H9 (cell line): ENCODE data around the gene APBB2. TPM values are rescaled to one million over a fixed set of nuclear protein-coding genes. Genes with fewer than 3 reads are reported as not detected.

ENCODE experiments used
- DNase-seq: peaks from one replicate; pipeline ENCODE4 v3.0.0-alpha.2; 2017
- H2AFZ ChIP-seq: one replicate; pipeline ENCODE4 v1.6.1; 2013; ENCODE audit warnings: mild to moderate bottlenecking, low read length, control low read depth, moderate library complexity
- H2AK5ac ChIP-seq: 2 replicates; pipeline ENCODE4 v1.6.1; 2013; ENCODE audit warnings: low read length, control low read depth, mixed read lengths; ENCODE audit not compliant: insufficient read length
- H2BK120ac ChIP-seq: one replicate; pipeline ENCODE4 v1.6.1; 2013; ENCODE audit warnings: low read depth, mild to moderate bottlenecking, low read length, control low read depth, inconsistent platforms; ENCODE audit not compliant: poor library complexity, severe bottlenecking
- H2BK12ac ChIP-seq: 2 replicates; pipeline ENCODE4 v1.6.1; 2013; ENCODE audit warnings: low read length, control low read depth, mixed read lengths, low read depth; ENCODE audit not compliant: insufficient read length
- H2BK15ac ChIP-seq: 2 replicates; pipeline ENCODE4 v1.6.1; 2013; ENCODE audit warnings: low read depth, low read length, control low read depth
- H2BK20ac ChIP-seq: one replicate; pipeline ENCODE4 v1.6.1; 2013; ENCODE audit warnings: low read depth, mild to moderate bottlenecking, low read length, control low read depth, inconsistent platforms; ENCODE audit not compliant: poor library complexity, severe bottlenecking
- H2BK5ac ChIP-seq: 2 replicates; pipeline ENCODE4 v1.6.1; 2013; ENCODE audit warnings: low read length, control low read depth, mixed read lengths; ENCODE audit not compliant: insufficient read length
- H3K14ac ChIP-seq: 2 replicates; pipeline ENCODE4 v1.6.1; 2013; ENCODE audit warnings: low read length, control low read depth; ENCODE audit not compliant: insufficient read depth
- H3K18ac ChIP-seq: 2 replicates; pipeline ENCODE4 v1.6.1; 2013; ENCODE audit warnings: low read depth, mild to moderate bottlenecking, mixed read lengths, low read length, control low read depth; ENCODE audit not compliant: insufficient read length
- H3K23ac ChIP-seq: 2 replicates; pipeline ENCODE4 v1.6.1; 2013; ENCODE audit warnings: low read length, control low read depth, mixed read lengths, low read depth; ENCODE audit not compliant: insufficient read length
- H3K23me2 ChIP-seq: 2 replicates; pipeline ENCODE4 v1.6.1; 2013; ENCODE audit warnings: low read depth, mild to moderate bottlenecking, mixed read lengths, low read length, control low read depth; ENCODE audit not compliant: insufficient read length, poor library complexity, severe bottlenecking
- H3K27ac ChIP-seq: 2 replicates; pipeline ENCODE4 v1.5.1; 2013; ENCODE audit warnings: low read length, control low read depth, mixed read lengths, low read depth; ENCODE audit not compliant: insufficient read length
- H3K27me3 ChIP-seq: 2 replicates; pipeline ENCODE4 v1.6.1; 2013; ENCODE audit warnings: low read length, control low read depth, inconsistent platforms; ENCODE audit not compliant: insufficient read depth
- H3K4ac ChIP-seq: 2 replicates; pipeline ENCODE4 v1.6.1; 2013; ENCODE audit warnings: low read depth, mild to moderate bottlenecking, control low read depth, inconsistent platforms, low read length, moderate library complexity
- H3K4me1 ChIP-seq: 2 replicates; pipeline ENCODE4 v1.6.1; 2013; ENCODE audit warnings: low read length, control low read depth, inconsistent platforms; ENCODE audit not compliant: insufficient read depth
- H3K4me2 ChIP-seq: 2 replicates; pipeline ENCODE4 v1.6.1; 2013; ENCODE audit warnings: low read length, control low read depth, mixed read lengths; ENCODE audit not compliant: insufficient read length, insufficient read depth
- H3K56ac ChIP-seq: 2 replicates; pipeline ENCODE4 v1.6.1; 2013; ENCODE audit warnings: low read depth, mild to moderate bottlenecking, mixed read lengths, low read length, control low read depth; ENCODE audit not compliant: insufficient read length
- H3K79me1 ChIP-seq: 2 replicates; pipeline ENCODE4 v1.6.1; 2013; ENCODE audit warnings: low read depth, mild to moderate bottlenecking, moderate library complexity, low read length, control low read depth, inconsistent platforms; ENCODE audit not compliant: insufficient read depth, poor library complexity, severe bottlenecking
- H3K79me2 ChIP-seq: 2 replicates; pipeline ENCODE4 v1.6.1; 2013; ENCODE audit warnings: low read length, control low read depth, inconsistent platforms; ENCODE audit not compliant: insufficient read depth
- H3K9ac ChIP-seq: 2 replicates; pipeline ENCODE4 v1.6.1; 2013; ENCODE audit warnings: low read length, control low read depth, mixed read lengths; ENCODE audit not compliant: insufficient read length; ENCODE audit errors: extremely low read depth
- H3K9me3 ChIP-seq: one replicate; pipeline ENCODE4 v1.6.1; 2013; ENCODE audit warnings: low read depth, low read length, inconsistent platforms; ENCODE audit not compliant: control insufficient read depth
- H3T11ph ChIP-seq: one replicate; pipeline ENCODE4 v1.6.1; 2013; ENCODE audit warnings: mild to moderate bottlenecking, low read length, control low read depth, inconsistent platforms
- H4K20me1 ChIP-seq: one replicate; pipeline ENCODE4 v1.6.1; 2013; ENCODE audit not compliant: control insufficient read depth, insufficient read length, insufficient read depth
- H4K5ac ChIP-seq: 2 replicates; pipeline ENCODE4 v1.6.1; 2013; ENCODE audit warnings: low read depth, mild to moderate bottlenecking, mixed read lengths, low read length, control low read depth; ENCODE audit not compliant: insufficient read length
- H4K8ac ChIP-seq: replicated peaks from 2 replicates; pipeline ENCODE4 v1.6.1; 2013; ENCODE audit warnings: low read length, control low read depth, mixed read lengths, low read depth; ENCODE audit not compliant: insufficient read length
- H4K91ac ChIP-seq: 2 replicates; pipeline ENCODE4 v1.6.1; 2013; ENCODE audit warnings: low read depth, mild to moderate bottlenecking, moderate library complexity, mixed read lengths, low read length, control low read depth; ENCODE audit not compliant: insufficient read length
- H3K27ac Mint-ChIP-seq, 3 experiments: 2 replicates in 2 of 3; 3 replicates in 1 of 3; pipeline ENCODE4 v1.8.0; 2020 to 2021; ENCODE audit warnings: mixed read lengths in 3 of 3, mild to moderate bottlenecking in 1 of 3, moderate library complexity in 1 of 3
- H3K27me3 Mint-ChIP-seq: 2 replicates; pipeline ENCODE4 v1.8.0; 2021; ENCODE audit warnings: low read depth, mild to moderate bottlenecking, moderate library complexity, mixed read lengths
- H3K36me3 Mint-ChIP-seq, 3 experiments: 2 replicates in 2 of 3; 3 replicates in 1 of 3; pipeline ENCODE4 v1.8.0; 2020 to 2021; ENCODE audit warnings: low read depth in 3 of 3, mixed read lengths in 3 of 3; ENCODE audit not compliant: insufficient read depth in 1 of 3
- H3K4me1 Mint-ChIP-seq, 2 experiments: 2 replicates each; pipeline ENCODE4 v1.8.0; 2020; ENCODE audit warnings: mixed read lengths in 2 of 2
- H3K4me3 Mint-ChIP-seq, 2 experiments: 2 replicates in 1 of 2; 3 replicates in 1 of 2; pipeline ENCODE4 v1.8.0; 2020 to 2021; ENCODE audit warnings: mild to moderate bottlenecking in 2 of 2, mixed read lengths in 2 of 2, moderate library complexity in 1 of 2
- H3K9me3 Mint-ChIP-seq, 2 experiments: 2 replicates in 1 of 2; 3 replicates in 1 of 2; pipeline ENCODE4 v1.8.0; 2020; ENCODE audit warnings: mild to moderate bottlenecking in 2 of 2, mixed read lengths in 2 of 2, moderate library complexity in 1 of 2
- WGBS: extraction: QIAGEN DNeasy Blood & Tissue Kit; methylation state at CpG from one replicate; pipeline ENCODE4 v1.1.7; 2013; ENCODE audit warnings: missing lambda C conversion rate, low lambda C conversion rate, mixed read lengths; ENCODE audit not compliant: insufficient read length; ENCODE audit errors: extremely low coverage; 5-methylcytosine and 5-hydroxymethylcytosine counted together
- total RNA-seq: library from RNA; stranded (reverse); gene quantifications from 2 replicates; pipeline ENCODE4 v1.2.1, GENCODE V29; 2021
- TF ChIP-seq, protein P1 (sequence below): fragments of 200-600 bp; sonication (generic); conservative IDR thresholded peaks from 3 replicates; pipeline ENCODE4 v1.8.0; 2021; ENCODE audit warnings: antibody characterized with exemption, mild to moderate bottlenecking

APBB2 gene
- total RNA-seq, 1 experiment from 2014 or later: 39.6 TPM

DNA sequence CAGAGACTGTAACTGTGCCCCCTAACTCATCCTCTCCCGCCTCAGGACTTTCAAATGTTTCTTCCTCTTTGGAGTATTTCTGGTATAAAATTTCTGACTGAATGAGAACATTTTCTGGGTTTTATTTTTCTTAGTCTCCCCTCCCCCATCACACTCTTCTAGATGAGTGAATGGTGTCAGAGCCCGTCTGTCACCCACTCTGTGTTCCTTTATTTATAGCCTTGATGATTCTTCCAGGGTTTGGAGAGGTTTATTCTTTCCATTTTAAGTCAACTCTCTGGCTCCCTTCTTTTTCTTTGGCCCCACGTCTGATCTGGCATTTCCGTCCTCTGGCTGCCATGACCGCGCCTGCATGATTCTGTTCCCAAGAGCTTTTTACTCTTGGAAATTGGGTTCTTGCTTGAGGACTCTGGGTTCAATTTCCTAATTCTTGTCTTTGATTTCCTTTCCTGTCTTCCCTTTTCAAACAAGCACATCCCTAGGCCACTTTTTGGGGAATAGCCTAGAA is 335.7 kb downstream of the APBB2 start:
- no peak for DNase-seq
- Histone ChIP-seq H3K56ac (no peak overlapping the region), H2AK5ac (no peak overlapping the region), H3K4me2 (no peak overlapping the region), H3K23me2 (no peaks in the 10 kb centered on the region), H3K23ac (no peak overlapping the region), H3K9ac (no peak overlapping the region), H4K8ac (no peak overlapping the region), H3K27ac (no peak overlapping the region), H3K18ac (no peak overlapping the region), H3K9me3 (no peaks in the 10 kb centered on the region), H2BK120ac (no peak overlapping the region), H3K79me2 (no peaks in the 10 kb centered on the region), H2BK20ac (no peak overlapping the region), H2BK15ac (no peak overlapping the region), H4K20me1 (no peaks in the 10 kb centered on the region), H4K5ac (no peak overlapping the region), H3T11ph (no peak overlapping the region), H2BK12ac (no peak overlapping the region), H3K14ac (no peak overlapping the region), H3K79me1 (no peaks in the 10 kb centered on the region), H2BK5ac (no peak overlapping the region), H2AFZ (no peak overlapping the region), H3K27me3 (no peaks in the 10 kb centered on the region), H3K4ac (no peak overlapping the region), H3K4me1 (no peaks in the 10 kb centered on the region), H4K91ac (no peak overlapping the region)
- Mint-ChIP-seq H3K4me3 (no peak overlapping the region), H3K27me3 (no peaks in the 10 kb centered on the region; the same call in 1 of the 2 replicates), H3K27ac (peak overlapping the region in 1 of 3 experiments; percentile 3; a peak in 1 of 7 replicates), H3K4me1 (peaks cover 12% of the 10 kb centered on the region in 2 experiments), H3K9me3 (no peaks in the 10 kb centered on the region), H3K36me3 (peaks cover 0 to 3% (median 1%) of the 10 kb centered on the region in 3 experiments; a peak in 2 of 7 replicates)
- TF ChIP-seq, protein P1, sequence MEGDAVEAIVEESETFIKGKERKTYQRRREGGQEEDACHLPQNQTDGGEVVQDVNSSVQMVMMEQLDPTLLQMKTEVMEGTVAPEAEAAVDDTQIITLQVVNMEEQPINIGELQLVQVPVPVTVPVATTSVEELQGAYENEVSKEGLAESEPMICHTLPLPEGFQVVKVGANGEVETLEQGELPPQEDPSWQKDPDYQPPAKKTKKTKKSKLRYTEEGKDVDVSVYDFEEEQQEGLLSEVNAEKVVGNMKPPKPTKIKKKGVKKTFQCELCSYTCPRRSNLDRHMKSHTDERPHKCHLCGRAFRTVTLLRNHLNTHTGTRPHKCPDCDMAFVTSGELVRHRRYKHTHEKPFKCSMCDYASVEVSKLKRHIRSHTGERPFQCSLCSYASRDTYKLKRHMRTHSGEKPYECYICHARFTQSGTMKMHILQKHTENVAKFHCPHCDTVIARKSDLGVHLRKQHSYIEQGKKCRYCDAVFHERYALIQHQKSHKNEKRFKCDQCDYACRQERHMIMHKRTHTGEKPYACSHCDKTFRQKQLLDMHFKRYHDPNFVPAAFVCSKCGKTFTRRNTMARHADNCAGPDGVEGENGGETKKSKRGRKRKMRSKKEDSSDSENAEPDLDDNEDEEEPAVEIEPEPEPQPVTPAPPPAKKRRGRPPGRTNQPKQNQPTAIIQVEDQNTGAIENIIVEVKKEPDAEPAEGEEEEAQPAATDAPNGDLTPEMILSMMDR: no peak
- WGBS: no CpG with 5 or more reads among the region's 6 CpGs
